Activated CD8-positive, alpha-beta T cell treated with anti-CD3 and anti-CD28 coated beads, Interleukin-2, amount 10 ng/mL, durations not matched to agents 7 days and 5 days (primary cell): Measurements from ENCODE around the gene HNRNPLL. TPM values are rescaled to one million over a fixed set of nuclear protein-coding genes. Genes with fewer than 3 reads are reported as not detected.
"Not testable (repeated sequence)": the region's sequence is repeated elsewhere in the genome, so short reads cannot be mapped to it uniquely, and the experiment has no call there.

Experiments used
- ATAC-seq: fragments of 150-1000 bp; cut with Tn5 transposase; one replicate; pipeline ENCODE4 v1.10.0; 2021; ENCODE audit warnings: moderate library complexity
- CTCF ChIA-PET: fragments of 350-600 bp; sonication (Branson Sonifier 250); formaldehyde crosslinking; loops from one replicate; lab custom pipeline; 2021; ENCODE audit warnings: antibody characterized with exemption; lab: Charles Lee
- POLR2A ChIA-PET: fragments of 350-600 bp; sonication (Branson Sonifier 250); formaldehyde crosslinking; loops from one replicate; lab custom pipeline; 2021; ENCODE audit warnings: antibody characterized with exemption; lab: Charles Lee
- DNase-seq: peaks from one replicate; pipeline ENCODE4 v3.0.0-alpha.2; 2020
- H3K27ac Mint-ChIP-seq: one replicate; pipeline ENCODE4 v1.8.0; 2021; ENCODE audit warnings: mild to moderate bottlenecking, mixed read lengths
- H3K27me3 Mint-ChIP-seq: one replicate; pipeline ENCODE4 v1.8.0; 2021; ENCODE audit warnings: low read depth, mixed read lengths
- H3K36me3 Mint-ChIP-seq: one replicate; pipeline ENCODE4 v1.8.0; 2021; ENCODE audit warnings: low read depth, mixed read lengths
- H3K4me1 Mint-ChIP-seq: one replicate; pipeline ENCODE4 v1.8.0; 2021; ENCODE audit warnings: low read depth, mixed read lengths
- H3K4me3 Mint-ChIP-seq: one replicate; pipeline ENCODE4 v1.8.0; 2021; ENCODE audit warnings: mild to moderate bottlenecking, mixed read lengths
- H3K9me3 Mint-ChIP-seq: one replicate; pipeline ENCODE4 v1.8.0; 2022; ENCODE audit warnings: mixed read lengths; ENCODE audit not compliant: insufficient read depth
- total RNA-seq, 2 experiments: library from RNA; stranded (reverse); gene quantifications; one replicate each; pipeline ENCODE4 v1.2.3, GENCODE V29; 2021

The HNRNPLL gene
- total RNA-seq, 2 experiments from 2014 or later = 46.5 to 46.6 TPM

DNA sequence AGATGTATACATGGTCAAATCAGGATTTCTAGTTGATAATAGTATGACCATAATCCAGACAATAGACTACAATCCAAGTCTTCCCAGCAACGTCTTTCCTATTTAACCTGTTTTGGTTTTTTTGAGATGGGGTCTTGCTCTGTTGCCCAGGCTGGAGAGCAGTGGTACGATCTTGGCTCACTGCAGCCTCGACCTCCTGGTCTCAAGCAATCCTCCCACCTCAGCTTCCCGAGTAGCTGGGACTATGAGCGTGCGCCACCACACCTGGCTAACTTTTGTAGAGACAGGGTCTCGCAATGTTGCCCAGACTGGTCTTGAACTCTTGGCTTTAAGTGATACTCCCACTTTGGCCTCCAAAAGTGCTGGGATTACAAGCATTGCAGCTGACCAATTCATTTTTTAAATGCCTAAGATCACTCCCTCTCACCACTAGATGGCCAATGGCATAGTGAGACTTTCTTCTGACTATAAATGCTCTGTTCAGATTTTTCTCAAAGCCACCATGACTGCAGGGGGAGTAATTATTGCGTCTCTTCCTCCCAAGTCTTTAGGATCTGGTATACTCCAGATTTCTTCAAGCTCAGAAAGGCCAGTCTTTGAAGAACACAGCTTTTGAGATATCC, 47.6 kb downstream of the HNRNPLL start:
- H3K4me3 Mint-ChIP-seq = no peak overlapping the region
- ChIA-PET POLR2A (interaction anchor here (1.1 kb wide), 1 partner anchor 196 kb away, joined by 3 read pairs; the partner anchor contains the start of gene SRSF7), CTCF (interaction anchor here (0.9 to 2.0 kb wide), 10 partner anchors 9 to 189 kb away, joined by 3 to 8 read pairs (median 4); no protein-coding TSS in a partner anchor)
- no peak for ATAC-seq
- H3K4me1 Mint-ChIP-seq = peaks cover 7% of the 10 kb centered on the region
- no peak overlapping the region for H3K27ac Mint-ChIP-seq
- peaks cover 3% of the 10 kb centered on the region for H3K36me3 Mint-ChIP-seq
- H3K27me3 Mint-ChIP-seq = no peaks in the 10 kb centered on the region
- no peaks in the 10 kb centered on the region for H3K9me3 Mint-ChIP-seq
- DNase-seq = no peak

DNA sequence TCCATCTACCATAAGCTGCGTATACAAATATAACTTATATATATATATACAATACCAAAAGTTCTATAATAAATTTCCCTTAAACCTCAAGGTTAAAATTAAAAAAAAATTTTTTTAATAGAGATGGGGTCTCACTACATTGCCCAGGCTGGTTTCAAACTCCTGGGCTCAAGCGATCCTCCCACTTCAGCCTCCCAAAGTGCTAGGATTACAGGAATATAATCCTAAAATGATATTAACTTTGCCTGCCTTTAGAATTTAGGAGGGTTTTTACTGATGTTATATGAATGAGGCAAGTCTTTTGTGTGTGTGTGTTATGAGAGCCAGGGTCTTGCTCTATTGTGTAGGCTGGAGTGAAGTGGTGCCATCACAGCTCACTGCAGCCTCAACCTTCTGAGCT, 49.2 kb downstream of the HNRNPLL start:
- Mint-ChIP-seq H3K27ac (no peak overlapping the region), H3K4me1 (peaks cover 7% of the 10 kb centered on the region), H3K4me3 (no peak overlapping the region), H3K9me3 (no peaks in the 10 kb centered on the region), H3K36me3 (no peaks in the 10 kb centered on the region), H3K27me3 (no peaks in the 10 kb centered on the region)
- DNase-seq = no peak
- POLR2A ChIA-PET = interaction anchor here (0.9 to 1.0 kb wide), 2 partner anchors 12 to 48 kb away, joined by 3 read pairs; no protein-coding TSS in a partner anchor
- ATAC-seq = no peak
- CTCF ChIA-PET = interaction anchor here (1.3 to 2.1 kb wide), 6 partner anchors 8 to 135 kb away, joined by 3 to 7 read pairs (median 5); no protein-coding TSS in a partner anchor

DNA sequence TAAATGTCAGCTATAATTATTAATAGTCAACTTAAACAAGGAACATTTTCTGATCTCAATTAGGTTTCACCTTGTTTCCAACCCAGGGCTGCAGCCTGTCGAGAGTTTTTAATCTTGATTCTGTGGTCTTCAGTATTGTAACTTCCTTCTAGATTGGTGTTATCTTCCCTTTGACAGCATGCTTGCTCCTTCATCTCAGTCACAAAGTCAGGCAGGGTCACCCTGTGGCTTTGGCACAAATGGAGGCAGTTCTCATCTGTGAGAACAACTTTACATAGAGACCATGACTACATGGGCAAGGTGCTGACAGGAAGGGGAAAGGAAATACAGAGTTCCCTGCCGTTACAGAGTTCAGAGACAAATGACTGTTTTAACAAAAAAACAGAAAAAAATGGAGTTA, 50.5 kb downstream of the HNRNPLL start:
- no peaks in the 10 kb centered on the region for H3K36me3 Mint-ChIP-seq
- no peak for ATAC-seq
- DNase-seq = no peak
- no peaks in the 10 kb centered on the region for H3K9me3 Mint-ChIP-seq
- CTCF ChIA-PET = interaction anchor here (1.5 to 2.1 kb wide), 3 partner anchors 9 to 29 kb away, joined by 3 to 5 read pairs (median 4); no protein-coding TSS in a partner anchor
- POLR2A ChIA-PET = no interaction called here
- H3K27me3 Mint-ChIP-seq = no peaks in the 10 kb centered on the region
- H3K4me3 Mint-ChIP-seq = no peak overlapping the region
- no peak overlapping the region for H3K27ac Mint-ChIP-seq
- H3K4me1 Mint-ChIP-seq = peaks cover 7% of the 10 kb centered on the region

DNA sequence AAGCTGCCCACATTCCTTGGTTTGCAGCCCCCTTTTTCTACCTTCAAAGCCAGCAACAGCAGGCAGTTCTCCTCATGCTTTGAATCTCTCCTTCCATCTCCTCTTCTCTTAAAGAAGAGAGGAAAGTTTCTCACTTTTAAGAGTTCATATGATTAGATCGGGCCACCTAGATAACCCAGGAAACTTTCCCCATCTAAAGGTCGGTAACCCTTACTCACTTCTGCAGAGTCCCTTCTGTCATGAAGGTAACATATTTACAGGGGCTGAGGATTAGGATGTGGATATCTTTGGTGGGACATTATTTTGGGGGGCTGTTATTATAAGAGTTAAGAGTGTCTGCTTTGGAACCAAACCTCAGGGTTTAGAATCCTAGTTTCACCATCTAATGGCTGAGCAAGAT, 51.0 kb downstream of the HNRNPLL start:
- H3K4me3 Mint-ChIP-seq = no peak overlapping the region
- DNase-seq = no peak
- no peak for ATAC-seq
- H3K36me3 Mint-ChIP-seq = no peaks in the 10 kb centered on the region
- H3K27me3 Mint-ChIP-seq = no peaks in the 10 kb centered on the region
- no peaks in the 10 kb centered on the region for H3K9me3 Mint-ChIP-seq
- ChIA-PET POLR2A (interaction anchor here (0.6 kb wide), 1 partner anchor 176 kb away, joined by 3 read pairs; no protein-coding TSS in a partner anchor), CTCF (interaction anchor here (1.6 to 2.1 kb wide), 2 partner anchors 15 to 30 kb away, joined by 4 to 5 read pairs; no protein-coding TSS in a partner anchor)
- H3K4me1 Mint-ChIP-seq = peaks cover 7% of the 10 kb centered on the region
- H3K27ac Mint-ChIP-seq = no peak overlapping the region

DNA sequence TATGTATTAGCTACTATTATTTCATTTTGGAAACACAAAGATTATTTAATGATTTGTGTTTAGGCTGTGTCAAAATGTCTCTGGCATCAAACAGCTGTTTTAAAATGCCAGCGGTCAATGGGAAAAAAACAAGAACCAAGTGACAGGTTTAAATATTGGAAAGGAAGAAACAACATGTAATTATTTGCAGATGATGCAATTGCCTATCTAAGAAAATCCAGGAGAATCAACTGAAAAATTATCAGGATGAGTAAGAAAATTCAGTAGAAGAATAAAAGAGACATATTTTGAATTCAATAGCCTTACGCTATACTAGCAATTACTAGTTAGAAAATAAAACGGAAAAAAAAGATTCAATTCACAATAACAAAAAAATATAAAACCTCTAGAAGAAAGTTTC, 51.6 kb downstream of the HNRNPLL start:
- CTCF ChIA-PET = interaction anchor here (1.6 to 2.1 kb wide), 2 partner anchors 14 to 30 kb away, joined by 4 to 5 read pairs; no protein-coding TSS in a partner anchor
- no peak overlapping the region for H3K4me3 Mint-ChIP-seq
- H3K36me3 Mint-ChIP-seq = no peaks in the 10 kb centered on the region
- ATAC-seq = no peak
- no peaks in the 10 kb centered on the region for H3K9me3 Mint-ChIP-seq
- DNase-seq = no peak
- POLR2A ChIA-PET = no interaction called here
- peaks cover 7% of the 10 kb centered on the region for H3K4me1 Mint-ChIP-seq
- no peaks in the 10 kb centered on the region for H3K27me3 Mint-ChIP-seq
- no peak overlapping the region for H3K27ac Mint-ChIP-seq

DNA sequence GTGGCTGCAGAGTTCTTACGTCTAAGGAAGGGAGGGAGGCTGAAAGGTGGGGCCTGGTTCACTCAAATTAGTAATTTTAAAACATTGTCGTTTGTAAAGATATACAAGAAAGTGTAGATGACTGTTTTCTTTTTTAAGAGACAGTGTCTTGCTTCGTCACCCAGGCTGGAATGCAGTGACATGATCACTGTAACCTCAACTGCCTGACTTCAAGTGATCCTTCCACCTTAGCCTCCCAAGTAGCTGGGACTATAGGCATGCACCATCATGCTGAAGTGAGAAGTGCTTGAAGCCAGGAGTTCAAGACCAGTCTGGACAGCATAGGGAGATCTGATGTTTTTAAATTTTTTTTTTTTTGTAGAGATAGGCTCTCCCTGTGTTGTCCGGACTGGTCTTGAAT, 52.9 kb downstream of the HNRNPLL start:
- no peak for DNase-seq
- H3K27ac Mint-ChIP-seq = no peak overlapping the region
- peaks cover 7% of the 10 kb centered on the region for H3K4me1 Mint-ChIP-seq
- CTCF ChIA-PET = interaction anchor here (0.7 to 1.9 kb wide), 4 partner anchors 9 to 52 kb away, joined by 3 to 8 read pairs (median 4); no protein-coding TSS in a partner anchor
- POLR2A ChIA-PET = interaction anchor here (0.6 to 0.8 kb wide), 2 partner anchors 28 to 202 kb away, joined by 3 read pairs; partner anchors contain the start of gene SRSF7
- H3K27me3 Mint-ChIP-seq = no peaks in the 10 kb centered on the region
- no peaks in the 10 kb centered on the region for H3K9me3 Mint-ChIP-seq
- ATAC-seq = no peak
- H3K4me3 Mint-ChIP-seq = no peak overlapping the region
- no peaks in the 10 kb centered on the region for H3K36me3 Mint-ChIP-seq

DNA sequence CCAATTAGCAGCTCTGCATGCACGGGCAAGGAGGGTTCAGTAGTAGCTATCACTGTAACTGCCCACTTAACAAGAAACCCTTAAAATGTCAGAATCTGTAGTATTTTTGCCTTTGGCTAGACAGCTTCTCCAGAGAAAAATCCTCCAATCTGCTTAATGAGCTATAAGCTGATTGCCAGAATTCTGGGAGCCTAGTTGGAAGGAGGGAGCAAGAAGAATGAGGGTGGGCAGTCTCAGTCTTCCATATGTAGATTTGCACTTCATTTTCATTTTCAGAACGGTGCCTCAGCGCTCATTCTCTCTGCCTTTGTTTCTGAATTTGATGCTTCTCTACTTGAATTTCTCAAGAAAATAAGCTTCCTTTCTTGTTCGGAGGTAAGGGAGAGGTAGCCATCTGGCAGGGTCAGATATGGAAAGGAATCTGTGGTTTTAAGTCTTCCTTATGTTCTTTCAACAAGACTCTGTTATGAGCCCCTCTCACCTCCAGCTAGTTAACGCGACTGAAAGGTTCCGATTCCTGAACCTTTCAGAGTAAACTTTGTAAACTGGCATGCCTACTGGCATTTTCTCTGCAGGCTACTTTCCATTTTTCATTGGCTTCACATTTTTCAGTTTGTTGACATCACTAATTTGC, 53.5 kb downstream of the HNRNPLL start:
- H3K4me3 Mint-ChIP-seq = no peak overlapping the region
- no peak overlapping the region for H3K27ac Mint-ChIP-seq
- DNase-seq (no peak), ATAC-seq (no peak)
- H3K36me3 Mint-ChIP-seq = no peaks in the 10 kb centered on the region
- H3K27me3 Mint-ChIP-seq = no peaks in the 10 kb centered on the region
- H3K4me1 Mint-ChIP-seq = peaks cover 9% of the 10 kb centered on the region
- CTCF ChIA-PET = interaction anchor here (0.7 to 1.9 kb wide), 3 partner anchors 9 to 52 kb away, joined by 3 to 8 read pairs (median 4); no protein-coding TSS in a partner anchor
- POLR2A ChIA-PET = interaction anchor here (0.6 kb wide), 2 partner anchors 14 to 28 kb away, joined by 3 read pairs; no protein-coding TSS in a partner anchor
- no peaks in the 10 kb centered on the region for H3K9me3 Mint-ChIP-seq

DNA sequence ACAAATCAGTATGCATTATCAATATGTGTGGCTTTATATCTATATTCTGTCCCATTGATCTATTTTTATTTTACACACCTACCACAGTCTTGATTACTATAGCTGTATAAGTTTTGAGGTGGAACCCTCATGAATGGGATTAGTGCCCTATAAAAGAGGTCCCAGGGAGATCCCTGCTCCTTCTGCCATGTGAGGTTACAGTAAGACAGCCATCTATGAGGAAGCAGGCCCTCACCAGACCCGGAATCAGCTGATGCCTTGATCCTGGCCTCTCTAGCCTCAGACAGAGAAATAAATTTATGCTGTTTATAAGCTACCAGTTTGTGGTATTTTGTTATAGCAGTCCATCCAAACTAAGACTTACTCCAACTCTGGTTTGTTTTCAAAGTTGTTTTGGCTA, 54.9 kb downstream of the HNRNPLL start:
- no peaks in the 10 kb centered on the region for H3K36me3 Mint-ChIP-seq

DNA sequence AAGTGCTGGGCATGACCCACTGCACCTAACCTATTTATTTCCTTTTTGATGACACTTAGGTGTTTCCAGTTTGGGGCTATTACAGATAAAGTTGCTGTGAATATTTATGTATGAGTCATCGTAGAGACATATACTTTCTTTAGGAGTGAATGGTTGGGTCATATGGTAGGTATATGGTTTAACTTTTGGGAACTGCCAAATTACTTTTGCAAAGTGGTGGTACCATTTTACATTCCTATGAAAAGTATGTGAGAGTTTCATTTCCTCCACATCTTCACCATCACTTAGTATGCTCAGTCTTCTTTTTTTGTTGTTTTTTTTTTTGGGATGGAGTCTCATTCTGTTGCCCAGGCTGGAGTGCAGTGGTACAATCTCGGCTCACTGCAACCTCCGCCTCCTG, 56.1 kb downstream of the HNRNPLL start:
- Mint-ChIP-seq H3K4me1 (peaks cover 21% of the 10 kb centered on the region), H3K9me3 (no peaks in the 10 kb centered on the region), H3K4me3 (no peak overlapping the region), H3K27ac (no peak overlapping the region), H3K27me3 (no peaks in the 10 kb centered on the region), H3K36me3 (no peaks in the 10 kb centered on the region)
- ATAC-seq = no peak
- ChIA-PET CTCF (interaction anchor here (1.5 kb wide), 1 partner anchor 10 kb away, joined by 7 read pairs; no protein-coding TSS in a partner anchor), POLR2A (no interaction called here)
- DNase-seq = no peak

More for the DNA sequence above, 54.9 kb downstream of the HNRNPLL start:
- no peaks in the 10 kb centered on the region for H3K27me3 Mint-ChIP-seq
- no peak overlapping the region for H3K27ac Mint-ChIP-seq
- peaks cover 16% of the 10 kb centered on the region for H3K4me1 Mint-ChIP-seq
- no peak for ATAC-seq
- no peaks in the 10 kb centered on the region for H3K9me3 Mint-ChIP-seq
- H3K4me3 Mint-ChIP-seq = no peak overlapping the region
- POLR2A ChIA-PET = no interaction called here
- CTCF ChIA-PET = interaction anchor here (0.6 to 1.9 kb wide), 2 partner anchors 34 to 215 kb away, joined by 3 to 8 read pairs; no protein-coding TSS in a partner anchor
- DNase-seq = no peak

DNA sequence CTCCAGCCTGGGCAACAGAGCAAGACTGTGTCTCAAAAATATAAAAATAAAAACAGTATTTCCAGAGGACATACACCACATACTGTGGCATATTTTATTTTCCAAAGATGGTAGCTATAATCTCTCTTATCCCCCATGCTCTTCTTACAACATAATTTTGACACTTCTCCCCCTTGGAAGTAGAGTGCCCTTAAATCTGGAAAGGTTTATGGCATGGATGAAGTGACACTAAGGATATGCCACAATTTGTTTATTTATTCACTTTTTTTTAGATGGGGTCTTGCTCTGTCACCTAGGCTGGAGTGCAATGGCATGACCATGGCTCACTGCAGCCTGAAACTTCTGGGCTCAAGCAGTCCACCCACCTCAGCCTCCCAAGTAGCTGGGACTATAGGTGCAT, 56.7 kb downstream of the HNRNPLL start:
- Mint-ChIP-seq H3K27ac (no peak overlapping the region), H3K9me3 (no peaks in the 10 kb centered on the region), H3K36me3 (no peaks in the 10 kb centered on the region), H3K4me3 (no peak overlapping the region), H3K27me3 (peaks cover 2% of the 10 kb centered on the region), H3K4me1 (peaks cover 21% of the 10 kb centered on the region)
- ChIA-PET POLR2A (interaction anchor here (0.6 to 1.1 kb wide), 3 partner anchors 10 to 205 kb away, joined by 3 to 7 read pairs (median 4); partner anchors contain the start of gene SRSF7), CTCF (interaction anchor here (1.5 kb wide), 1 partner anchor 10 kb away, joined by 7 read pairs; no protein-coding TSS in a partner anchor)
- DNase-seq (no peak), ATAC-seq (no peak)

DNA sequence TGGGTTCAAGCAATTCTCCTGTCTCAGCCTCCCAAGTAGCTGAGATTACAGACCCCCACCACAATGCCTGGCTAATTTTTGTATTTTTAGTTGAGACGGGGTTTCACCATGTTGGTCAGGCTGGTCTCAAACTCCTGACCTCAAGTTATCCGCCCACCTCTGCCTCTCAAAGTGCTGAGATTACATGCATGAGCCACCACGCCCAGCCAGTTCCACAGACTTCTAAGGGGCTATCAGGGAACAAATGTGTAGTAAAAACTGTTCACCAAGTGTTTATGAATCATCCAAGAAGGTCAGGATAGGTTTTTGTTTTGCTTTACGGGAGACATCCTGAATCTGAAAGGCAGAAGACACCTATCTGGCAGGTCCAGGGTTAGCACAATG, 60.5 kb downstream of the HNRNPLL start:
- H3K36me3 Mint-ChIP-seq, H3K27ac Mint-ChIP-seq, DNase-seq, ATAC-seq, H3K4me3 Mint-ChIP-seq, H3K9me3 Mint-ChIP-seq: not testable (repeated sequence)
- H3K27me3 Mint-ChIP-seq = peaks cover 14% of the 10 kb centered on the region
- POLR2A ChIA-PET = interaction anchor here (0.6 to 3.2 kb wide), 2 partner anchors 205 to 209 kb away, joined by 4 to 17 read pairs; partner anchors contain the start of gene SRSF7
- CTCF ChIA-PET = interaction anchor here (1.2 to 2.1 kb wide), 3 partner anchors 9 to 40 kb away, joined by 4 to 7 read pairs (median 5); no protein-coding TSS in a partner anchor
- H3K4me1 Mint-ChIP-seq = peaks cover 21% of the 10 kb centered on the region
